HG03460 (cell line): ENCODE data around the gene CISD3.

Experiments used
- ATAC-seq: cut with Tn5 transposase; IDR thresholded peaks from one replicate; pipeline ENCODE4 v1.9.1; 2021; ENCODE audit not compliant: unreplicated experiment

The CISD3 gene

DNA sequence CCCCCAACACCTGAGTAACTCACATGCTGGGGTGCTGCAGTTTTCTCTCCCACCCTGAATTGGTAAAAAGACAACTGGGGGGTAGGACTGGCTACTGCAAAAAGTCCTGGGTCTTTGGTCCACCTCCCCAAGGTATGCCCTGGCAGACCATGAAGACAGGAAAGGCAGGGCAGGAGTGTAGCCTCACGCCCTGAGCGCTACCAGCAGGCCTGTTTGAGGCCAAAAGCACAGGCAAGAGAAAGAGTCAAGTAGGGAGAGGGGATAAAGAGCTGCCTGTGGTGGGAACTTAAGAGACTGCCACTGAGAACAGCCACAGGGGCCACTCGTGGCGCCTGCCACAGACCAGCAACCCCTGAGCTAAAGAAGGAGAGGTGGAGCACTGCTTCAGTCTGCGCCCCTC, 36.2 kb downstream of the CISD3 start:
- no peak for ATAC-seq

GRCh38 chr17:38768417-38768816, 38.3 kb downstream of the CISD3 start:
- no peak for ATAC-seq

DNA sequence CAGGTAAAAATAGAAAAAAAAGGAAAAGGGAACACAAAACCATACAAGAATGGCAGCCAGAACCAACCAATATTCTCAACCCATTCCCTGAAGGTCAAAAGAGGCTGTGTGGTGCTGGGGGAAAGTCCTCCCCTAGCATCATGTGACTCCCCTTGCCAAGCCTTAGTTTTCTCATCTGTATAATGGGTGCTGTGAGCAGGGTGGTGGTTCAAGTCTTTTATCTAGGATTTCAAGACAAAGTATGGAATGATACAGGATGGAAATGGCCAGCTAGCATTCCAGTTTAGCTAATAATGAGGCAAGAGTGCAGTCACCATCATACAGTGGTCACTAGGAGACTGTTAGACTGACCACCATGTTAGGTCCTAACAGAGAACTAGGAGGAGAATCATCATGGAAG, 43.1 kb downstream of the CISD3 start:
- ATAC-seq: no peak

DNA sequence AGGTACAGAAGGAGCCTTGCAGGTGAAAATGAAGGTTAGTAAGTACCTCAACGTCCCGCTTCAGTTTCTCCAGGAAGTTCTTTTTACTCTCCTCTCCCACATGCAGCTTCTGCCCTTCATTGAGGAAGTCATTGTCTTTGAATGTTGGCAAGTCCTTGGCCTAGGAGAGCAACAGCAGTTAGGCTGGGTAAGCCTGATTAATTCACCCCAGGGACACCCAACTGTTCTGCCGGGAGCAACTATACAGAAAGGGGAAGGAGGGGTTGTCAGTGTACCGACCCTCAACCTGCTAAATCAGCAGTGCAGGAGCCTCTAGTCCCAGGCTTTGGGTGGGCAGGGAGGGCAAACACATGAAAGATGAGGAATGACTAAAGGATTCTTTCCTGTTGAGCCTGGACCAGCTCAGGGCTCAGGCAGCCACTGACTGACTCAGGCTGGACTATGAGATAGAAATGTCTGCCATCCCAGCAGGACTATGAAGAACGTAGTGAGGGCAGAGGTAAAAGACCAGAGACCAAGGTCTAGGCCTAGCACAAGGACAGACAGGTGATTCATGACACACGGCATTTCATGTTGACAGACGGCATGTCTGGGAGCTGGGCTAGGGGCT, 47.6 kb downstream of the CISD3 start:
- no peak for ATAC-seq

DNA sequence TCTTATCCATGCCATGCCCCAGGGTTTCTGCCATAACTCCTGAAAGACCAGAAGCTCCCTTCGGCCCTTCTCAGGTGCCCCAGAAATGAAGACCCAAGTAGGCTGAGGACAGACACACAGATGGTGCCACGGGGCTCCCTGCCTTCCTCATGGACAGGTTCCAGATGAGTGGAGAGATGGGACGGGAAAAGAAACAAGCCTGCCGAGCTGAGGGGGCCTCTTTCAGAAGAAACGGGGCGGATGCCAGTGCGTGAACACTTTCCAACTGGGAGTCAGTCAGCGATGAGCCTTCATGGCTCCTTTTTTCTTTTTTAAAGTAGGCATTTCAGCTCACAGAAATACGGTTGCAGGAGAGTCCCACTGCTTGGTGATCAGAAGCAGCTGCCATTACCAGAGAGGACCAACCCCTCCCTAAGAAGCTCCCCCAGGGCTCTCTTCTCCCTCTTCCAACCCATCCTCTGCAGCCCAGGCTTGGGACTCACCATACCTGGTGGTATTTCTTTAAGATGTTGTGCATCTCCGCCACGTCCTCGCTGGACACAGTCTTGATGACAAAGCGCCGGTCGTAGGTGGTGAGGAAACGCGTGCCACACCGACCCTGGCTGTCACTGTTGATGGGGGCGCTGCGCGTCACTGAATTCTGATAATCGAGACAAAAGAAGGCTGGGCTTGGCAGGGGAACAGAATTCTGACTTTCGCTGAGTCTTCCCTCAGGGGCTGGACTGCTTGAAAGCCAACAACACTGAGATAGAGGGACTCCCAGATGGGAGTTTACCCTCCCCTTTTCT, 50.0 kb downstream of the CISD3 start:
- ATAC-seq: no peak

- ATAC-seq: no peak
Measured at GRCh38 chr17:38783227-38783626, 53.1 kb downstream of the CISD3 start.
